Peyer's patch (tissue), 4 donors: ENCODE data around the gene MGLL. TPM values are rescaled to one million over a fixed set of nuclear protein-coding genes. Genes with fewer than 3 reads are reported as not detected.

Source experiments
- DNase-seq, 3 donors: peaks; one replicate each; pipeline ENCODE4 v3.0.0-alpha.2; 2017 to 2019
- H3K27ac ChIP-seq, 4 donors: fragments of 200-600 bp; sonication (generic); one replicate each; pipeline ENCODE4 v1.5.1; 2016 to 2019
- H3K27me3 ChIP-seq, 2 donors: fragments of 200-600 bp; sonication (generic); one replicate each; pipeline ENCODE4 v1.5.1; 2019
- H3K36me3 ChIP-seq, 3 donors: fragments of 200-600 bp; sonication (generic); one replicate each; pipeline ENCODE4 v1.5.1; 2016 to 2019
- H3K4me1 ChIP-seq, 4 donors: fragments of 200-600 bp; sonication (generic); one replicate each; pipeline ENCODE4 v1.5.1; 2016 to 2019
- H3K4me3 ChIP-seq, 4 donors: fragments of 200-600 bp; sonication (generic); 1 replicate in 3 of 4; 2 replicates in 1 of 4; pipeline ENCODE4 v1.5.1; 2016 to 2019; ENCODE audit warnings: mild to moderate bottlenecking in 1 of 4
- H3K9me3 ChIP-seq, 4 donors: fragments of 200-600 bp; sonication (generic); one replicate each; pipeline ENCODE4 v1.5.1; 2016 to 2019; ENCODE audit warnings: mild to moderate bottlenecking in 1 of 4
- CTCF ChIP-seq, 6 experiments: fragments of 450-650 bp in 4 of 6; fragments of 200-600 bp in 2 of 6; sonication (generic) in 1 of 6; IDR thresholded peaks; one replicate each; pipeline ENCODE4 v1.5.1; 2017 to 2019; ENCODE audit warnings: antibody characterized with exemption in 6 of 6, mild to moderate bottlenecking in 3 of 6, moderate library complexity in 1 of 6
- POLR2A ChIP-seq, 2 donors: fragments of 450-650 bp; IDR thresholded peaks; one replicate each; pipeline ENCODE4 v1.5.1; 2017; ENCODE audit warnings: antibody characterized with exemption in 2 of 2, mild to moderate bottlenecking in 2 of 2, moderate library complexity in 2 of 2
- total RNA-seq, 4 donors: library from RNA; depleted of rRNA; stranded (reverse); fragments of >200 nt; gene quantifications; one replicate each; pipeline ENCODE4 v1.1.0, GENCODE V29; 2016

The MGLL gene
- total RNA-seq, 4 donors from 2014 or later, result 56.1 to 180 (median 143) TPM

- H3K4me3 ChIP-seq, result no peak overlapping the region
- no peak overlapping the region for H3K27ac ChIP-seq
- no peaks in the 10 kb centered on the region for H3K27me3 ChIP-seq
- H3K4me1 ChIP-seq, result peaks cover 0 to 18% (median 5%) of the 10 kb centered on the region in 4 donors
- no peak for TF ChIP-seq POLR2A (IDR thresholded peaks at IDR 0.05)
- no peak for TF ChIP-seq CTCF (IDR thresholded peaks at IDR 0.05)
- H3K36me3 ChIP-seq, result no peaks in the 10 kb centered on the region
- DNase-seq, result peak in 1 of 3 donors; percentile 28
- no peaks in the 10 kb centered on the region for H3K9me3 ChIP-seq
Observed at GRCh38 chr3:127731546-127732289, 90.6 kb downstream of the MGLL start.

GRCh38 chr3:127730666-127731295, 91.5 kb downstream of the MGLL start:
- H3K36me3 ChIP-seq, result no peaks in the 10 kb centered on the region
- peak in 1 of 3 donors; percentile 44 for DNase-seq
- TF ChIP-seq CTCF (IDR thresholded peaks at IDR 0.05) (no peak), POLR2A (IDR thresholded peaks at IDR 0.05) (no peak)
- peaks cover 0 to 16% (median 4%) of the 10 kb centered on the region in 4 donors for H3K4me1 ChIP-seq
- no peak overlapping the region for H3K27ac ChIP-seq
- H3K4me3 ChIP-seq, result no peak overlapping the region
- H3K9me3 ChIP-seq, result no peaks in the 10 kb centered on the region
- H3K27me3 ChIP-seq, result no peaks in the 10 kb centered on the region

GRCh38 chr3:127730171-127730570, 92.1 kb downstream of the MGLL start:
- peaks cover 0 to 16% (median 1%) of the 10 kb centered on the region in 4 donors for H3K4me1 ChIP-seq
- no peak overlapping the region for H3K27ac ChIP-seq
- no peaks in the 10 kb centered on the region for H3K9me3 ChIP-seq
- no peaks in the 10 kb centered on the region for H3K36me3 ChIP-seq
- TF ChIP-seq CTCF (IDR thresholded peaks at IDR 0.05), result no peak
- no peak for TF ChIP-seq POLR2A (IDR thresholded peaks at IDR 0.05)
- no peaks in the 10 kb centered on the region for H3K27me3 ChIP-seq
- peak in 1 of 3 donors; percentile 19 for DNase-seq
- H3K4me3 ChIP-seq, result no peak overlapping the region

GRCh38 chr3:127729556-127730056, 92.7 kb downstream of the MGLL start:
- Histone ChIP-seq H3K4me1 (peaks cover 0 to 12% (median 1%) of the 10 kb centered on the region in 4 donors), H3K9me3 (no peaks in the 10 kb centered on the region), H3K36me3 (no peaks in the 10 kb centered on the region), H3K27ac (peak overlapping the region in 1 of 4 donors; percentile 2), H3K27me3 (no peaks in the 10 kb centered on the region), H3K4me3 (no peak overlapping the region)
- DNase-seq, result no peak
- no peak for TF ChIP-seq CTCF (IDR thresholded peaks at IDR 0.05)
- no peak for TF ChIP-seq POLR2A (IDR thresholded peaks at IDR 0.05)

GRCh38 chr3:127728417-127729015, 93.8 kb downstream of the MGLL start:
- TF ChIP-seq CTCF (IDR thresholded peaks at IDR 0.05) (no peak), POLR2A (IDR thresholded peaks at IDR 0.05) (no peak)
- H3K9me3 ChIP-seq, result no peaks in the 10 kb centered on the region
- no peak for DNase-seq
- H3K27ac ChIP-seq, result peak overlapping the region in 1 of 4 donors; percentile 2
- H3K4me1 ChIP-seq, result peaks cover 0 to 3% (median 0%) of the 10 kb centered on the region in 4 donors
- H3K4me3 ChIP-seq, result no peak overlapping the region
- H3K27me3 ChIP-seq, result no peaks in the 10 kb centered on the region
- H3K36me3 ChIP-seq, result no peaks in the 10 kb centered on the region
